Limb (tissue), 2 donors: ENCODE data around the gene VCP.
A peak's percentile ranks its signal among the peaks of the same experiment; 100 is the strongest.

Experiments
- DNase-seq, 2 donors: peaks; one replicate each; pipeline ENCODE4 v3.0.0-alpha.2; 2016; ENCODE audit errors: extremely low spot score in 2 of 2

VCP gene

DNA sequence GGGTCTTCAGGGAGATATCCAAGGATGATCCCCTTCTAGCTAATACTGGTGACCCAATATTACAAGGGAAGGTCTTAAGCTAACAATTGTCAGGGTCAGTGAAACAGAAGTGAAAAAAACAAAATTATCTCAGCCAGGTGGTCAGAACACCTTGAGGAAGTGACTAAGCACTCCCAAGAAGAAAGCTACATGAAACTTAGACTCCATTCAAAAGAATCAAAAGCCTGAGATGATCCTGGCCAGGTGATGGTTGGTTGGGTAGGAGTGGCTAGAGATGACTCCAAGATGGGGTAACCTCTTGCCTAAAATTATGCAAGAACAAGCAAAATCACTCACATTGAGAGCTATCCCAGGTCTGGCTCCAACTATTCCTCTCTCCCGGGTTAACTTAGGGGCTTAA is 5.4 kb downstream of the VCP start:
- DNase-seq, result no peak

DNA sequence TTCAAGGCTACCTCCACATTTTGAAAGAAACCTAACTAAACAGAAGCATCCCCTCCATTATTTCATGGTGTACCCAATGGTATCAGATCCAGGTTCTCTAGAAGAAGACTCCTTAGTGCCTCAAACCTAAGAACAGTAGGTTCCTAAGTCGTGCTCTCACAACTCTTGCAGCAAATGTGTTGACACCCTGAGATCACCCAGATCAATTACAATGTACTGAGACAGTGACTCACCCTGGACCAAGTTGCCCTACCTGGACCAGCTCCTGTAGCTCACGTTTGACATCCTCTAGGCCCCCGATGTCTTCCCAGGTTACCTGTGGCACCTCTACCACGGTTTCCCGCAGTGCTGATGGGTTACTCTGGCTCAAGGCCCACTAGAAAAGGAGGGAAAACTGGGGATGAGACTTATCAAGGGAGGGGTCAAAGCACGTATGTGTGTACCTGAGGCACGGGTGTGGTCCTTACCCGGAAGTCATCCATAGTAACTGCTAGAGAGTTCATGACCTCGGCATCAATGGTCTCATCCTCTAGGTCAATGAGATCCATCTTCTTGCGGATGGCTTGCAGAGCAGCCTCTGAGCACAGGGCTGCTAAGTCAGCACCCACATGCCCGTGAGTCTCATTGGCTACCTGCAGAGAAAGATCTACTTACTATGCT is 11.7 kb downstream of the VCP start:
- no peak for DNase-seq

GRCh38 chr9:35059438-35059837 is 13.0 kb downstream of the VCP start:
- no peak for DNase-seq

- DNase-seq, result no peak
These were observed 15.2 kb downstream of the VCP start for GRCh38 chr9:35057271-35057620.

- no peak for DNase-seq
These were observed 15.7 kb downstream of the VCP start for GRCh38 chr9:35056571-35057270.

- DNase-seq, result no peak
These were observed 17.4 kb downstream of the VCP start for GRCh38 chr9:35054871-35055644.

DNA sequence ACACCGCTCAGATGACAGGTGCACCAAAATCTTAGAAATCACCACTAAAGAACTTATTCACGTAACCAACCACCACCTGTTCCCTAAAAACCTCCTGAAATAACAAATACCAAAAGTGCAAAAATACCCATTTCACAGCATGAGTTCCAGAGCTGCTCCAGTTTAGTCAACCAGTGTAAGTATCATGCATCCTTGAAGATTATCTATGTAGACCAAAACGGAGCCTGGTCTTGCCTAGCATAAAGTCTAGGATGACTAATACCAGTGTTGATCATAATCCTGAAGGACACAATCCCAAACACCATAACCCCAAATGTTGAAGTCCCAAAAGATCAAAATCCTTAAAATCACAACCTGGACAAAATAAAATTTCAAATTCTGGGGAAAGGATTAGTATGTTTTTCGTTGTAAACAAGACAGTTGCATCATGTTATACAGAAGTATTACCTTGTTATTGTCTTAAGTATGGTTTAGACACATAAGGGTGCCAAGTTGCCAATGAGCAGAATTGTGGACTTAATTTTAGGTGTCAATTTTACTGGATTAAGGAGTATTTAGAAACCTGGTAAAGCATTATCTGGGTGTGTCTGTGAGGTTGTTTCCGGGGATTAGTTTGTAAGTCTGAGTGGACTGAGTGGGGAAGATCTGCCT is 18.1 kb downstream of the VCP start:
- no peak for DNase-seq

- peak; percentile 11 to 55 for DNase-seq
These were observed 21.1 kb downstream of the VCP start for GRCh38 chr9:35051069-35051967.

DNA sequence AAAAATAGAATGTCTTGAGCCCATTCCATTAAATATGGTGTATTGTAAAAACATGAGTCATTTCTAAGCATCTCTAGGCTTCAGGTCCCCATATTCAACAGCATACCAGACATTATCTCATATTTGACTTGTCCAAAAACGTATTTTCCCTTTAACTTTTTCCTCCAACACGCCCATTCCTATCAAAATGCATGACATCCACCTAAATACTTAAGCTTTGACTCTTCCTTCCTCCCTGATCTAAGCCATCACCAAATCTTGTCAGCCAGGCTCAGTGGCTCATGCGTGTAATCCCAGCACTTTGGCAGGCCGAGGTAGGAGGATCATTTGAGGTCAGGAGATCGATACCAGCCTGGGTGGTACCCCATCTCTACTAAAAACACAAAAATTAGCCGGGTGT is 23.9 kb downstream of the VCP start:
- DNase-seq, result no peak

GRCh38 chr9:35044071-35044470 is 28.4 kb downstream of the VCP start:
- no peak for DNase-seq

DNA sequence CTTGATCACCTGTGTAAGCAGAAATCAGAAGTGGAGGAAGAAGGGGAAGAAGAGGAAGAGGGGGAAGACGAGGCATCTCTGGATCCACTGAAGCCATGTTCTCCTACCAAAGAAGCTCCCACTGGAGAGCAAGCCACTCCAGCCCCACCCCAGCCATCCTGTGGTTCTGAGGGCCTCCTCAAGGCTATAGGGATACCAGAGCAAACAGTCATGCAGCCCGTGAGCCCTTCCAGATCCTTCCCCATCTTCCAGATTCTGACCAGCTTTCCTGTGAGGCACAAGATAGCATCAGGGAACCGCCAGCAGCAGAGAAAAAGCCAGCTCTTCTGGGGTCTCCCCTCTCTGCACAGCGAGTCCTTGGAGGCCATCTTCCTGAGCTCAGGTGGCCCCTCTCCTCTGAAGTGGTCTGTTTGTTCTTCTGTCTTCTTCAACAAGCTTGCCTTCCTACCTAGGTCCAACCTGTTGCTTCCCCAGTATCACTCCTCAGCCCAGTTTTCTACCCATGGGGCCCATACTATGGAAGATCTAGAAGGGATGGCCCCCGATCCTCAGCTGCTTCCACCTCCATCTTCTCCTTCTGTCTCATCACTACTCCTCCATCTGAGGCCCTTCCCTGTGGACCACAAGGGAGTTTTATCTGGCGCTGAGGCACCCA is 29.4 kb downstream of the VCP start:
- DNase-seq, result no peak

DNA sequence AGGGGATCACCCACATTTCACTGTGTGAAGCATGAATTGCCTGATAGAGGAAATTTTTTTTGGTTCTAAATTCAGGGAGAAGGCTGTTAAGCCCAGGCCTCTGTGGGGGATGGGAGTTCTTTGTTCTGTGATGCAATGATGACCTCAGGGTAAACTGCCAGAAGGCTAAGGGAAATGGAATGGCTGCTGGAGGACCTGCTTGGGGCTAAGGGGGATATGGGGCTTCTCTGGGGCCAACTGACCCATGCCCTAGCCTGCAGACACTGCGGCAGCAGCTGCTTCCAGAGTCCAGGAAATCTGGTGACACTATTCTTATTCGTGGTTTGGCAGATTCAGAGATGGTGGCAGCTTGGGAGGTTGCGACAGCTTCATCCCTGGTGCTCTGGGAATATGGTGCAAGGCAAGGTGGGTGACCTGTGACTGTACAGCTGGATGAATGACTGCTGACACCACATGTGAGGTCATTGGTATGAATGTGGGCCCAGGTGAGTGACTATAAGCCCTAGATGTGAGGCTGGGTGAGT is 30.3 kb downstream of the VCP start:
- DNase-seq, result no peak

- DNase-seq, result peak; percentile 31 to 49
These were observed 36.3 kb downstream of the VCP start for GRCh38 chr9:35035851-35036701.

DNA sequence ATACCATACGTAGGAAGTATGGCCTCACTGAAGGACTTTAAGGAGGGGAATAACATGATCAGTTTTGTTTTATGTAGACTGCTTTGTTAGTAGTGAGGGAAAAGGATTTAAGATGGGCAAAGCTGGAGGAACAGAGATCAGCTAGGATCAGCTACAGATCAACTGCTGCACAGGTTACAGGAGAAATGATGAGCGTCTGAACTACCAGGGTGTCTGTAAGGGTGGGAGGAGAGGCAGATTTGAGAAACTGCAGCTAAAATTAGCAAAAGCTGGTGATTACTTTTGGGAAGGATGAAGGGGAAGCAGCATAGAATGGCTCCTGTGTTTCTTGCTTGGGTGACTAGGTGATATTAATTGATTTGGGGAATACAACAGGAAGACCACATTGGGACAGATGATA is 39.3 kb downstream of the VCP start:
- DNase-seq, result no peak

DNA sequence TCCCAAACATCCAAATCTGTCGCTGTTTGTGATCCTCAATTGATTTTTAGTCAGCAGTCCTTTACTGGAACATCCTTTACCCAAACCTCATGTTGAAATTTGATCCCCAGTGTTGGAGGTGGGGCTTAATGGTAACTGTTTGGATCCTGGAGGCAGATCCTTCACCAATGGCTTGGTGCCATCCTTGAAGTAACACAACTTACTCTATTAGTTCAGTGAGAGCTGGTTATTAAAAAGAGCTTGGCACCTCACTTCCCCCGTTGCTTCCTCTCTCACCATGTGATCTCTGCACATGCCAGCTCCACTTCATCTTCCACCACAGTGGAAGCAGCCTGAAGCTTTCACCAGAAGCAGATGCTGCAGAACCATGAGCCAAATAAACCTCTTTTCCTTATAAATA is 42.6 kb downstream of the VCP start:
- no peak for DNase-seq

GRCh38 chr9:35029241-35029640 is 43.2 kb downstream of the VCP start:
- DNase-seq, result no peak

GRCh38 chr9:35028341-35028740 is 44.1 kb downstream of the VCP start:
- no peak for DNase-seq

DNA sequence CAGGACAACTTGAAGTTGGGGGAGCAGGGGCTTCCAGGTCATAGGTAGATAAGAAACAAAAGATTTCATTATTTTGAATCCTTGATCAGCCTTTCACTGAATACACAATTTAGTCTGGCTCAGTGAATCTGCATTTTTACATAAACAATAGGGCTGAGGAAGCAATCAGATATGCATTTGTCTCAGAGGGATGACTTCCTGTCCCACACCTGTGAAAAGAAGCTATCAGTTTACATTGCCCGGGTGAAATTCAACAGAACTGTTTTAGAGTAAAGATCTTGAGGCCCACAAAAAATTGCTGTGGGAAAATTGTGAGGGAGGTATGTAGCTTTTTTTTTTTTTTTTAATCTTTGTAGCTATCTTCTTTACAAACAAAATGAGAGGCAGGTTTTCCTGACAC is 44.6 kb downstream of the VCP start:
- DNase-seq, result no peak

- no peak for DNase-seq
These were observed 45.1 kb downstream of the VCP start for GRCh38 chr9:35027374-35027773.
